ENCODE data around the gene INPP1.

GRCh38 chr2:190336420-190336819 lies 7.0 kb upstream of the INPP1 start:
- no peak for TF ChIP-seq CTCF (IDR thresholded peaks at IDR 0.05; ENCODE audit: insufficient read depth, low read depth, low read length)
- TF ChIP-seq EZH2 (IDR thresholded peaks at IDR 0.05; ENCODE audit: insufficient read depth, low read length) = no peak
